Measurements from ENCODE around the gene ZNF689.
"Not testable (repeated sequence)": the region's sequence is repeated elsewhere in the genome, so short reads cannot be mapped to it uniquely, and the experiment has no call there.

The ZNF689 gene

GRCh38 chr16:30641378-30641982 lies 31.3 kb upstream of the ZNF689 start:
- Histone ChIP-seq H3K14ac (ENCODE audit: low read length) (no peak overlapping the region), H3K9ac (ENCODE audit: low read depth, low read length, poor library complexity) (no peak overlapping the region), H3K27me3 (ENCODE audit: control insufficient read depth in 3 of 3, insufficient read depth in 3 of 3, low read depth in 1 of 3, low read length in 3 of 3) (no peaks in the 10 kb centered on the region), H3K36me3 (replicated peaks in 1 of 2; ENCODE audit: control insufficient read depth in 2 of 2, insufficient read depth in 2 of 2, low read length in 2 of 2) (no peaks in the 10 kb centered on the region), H3K4me3 (ENCODE audit: low read length in 2 of 2) (no peak overlapping the region), H2BK12ac (ENCODE audit: low read length) (no peak overlapping the region), H3K23ac (ENCODE audit: low read depth, low read length, poor library complexity) (no peak overlapping the region), H4K91ac (ENCODE audit: low read depth, low read length, poor library complexity) (no peak overlapping the region), H3K4me1 (ENCODE audit: control insufficient read depth in 2 of 2, insufficient read depth in 1 of 2, low read depth in 1 of 2, low read length in 2 of 2) (no peaks in the 10 kb centered on the region), H3K79me1 (ENCODE audit: low read depth, low read length) (no peaks in the 10 kb centered on the region), H2BK120ac (ENCODE audit: low read depth, low read length) (no peak overlapping the region), H2AFZ (ENCODE audit: low read length) (no peak overlapping the region), H2AK5ac (ENCODE audit: low read depth, low read length) (no peak overlapping the region), H2BK5ac (ENCODE audit: low read length) (no peak overlapping the region), H3K4ac (ENCODE audit: low read length) (no peak overlapping the region), H3K9me3 (replicated peaks in 1 of 2; ENCODE audit: control insufficient read depth in 2 of 2, insufficient read depth in 1 of 2, low read depth in 1 of 2, low read length in 2 of 2) (no peaks in the 10 kb centered on the region), H2BK15ac (ENCODE audit: low read length) (no peak overlapping the region), H3K27ac (replicated peaks; ENCODE audit: low read length) (no peak overlapping the region), H4K8ac (ENCODE audit: low read depth, low read length) (no peak overlapping the region), H3K4me2 (ENCODE audit: insufficient read depth, low read length, poor library complexity, severe bottlenecking) (no peak overlapping the region), H3K18ac (ENCODE audit: low read length) (no peak overlapping the region)
- DNase-seq (ENCODE audit: low spot score): no peak
- WGBS, 2 donors (ENCODE audit: extremely low coverage in 2 of 2, insufficient read length in 2 of 2, insufficient replicate concordance in 1 of 2): no CpG with 5 or more reads among the region's 3 CpGs

DNA sequence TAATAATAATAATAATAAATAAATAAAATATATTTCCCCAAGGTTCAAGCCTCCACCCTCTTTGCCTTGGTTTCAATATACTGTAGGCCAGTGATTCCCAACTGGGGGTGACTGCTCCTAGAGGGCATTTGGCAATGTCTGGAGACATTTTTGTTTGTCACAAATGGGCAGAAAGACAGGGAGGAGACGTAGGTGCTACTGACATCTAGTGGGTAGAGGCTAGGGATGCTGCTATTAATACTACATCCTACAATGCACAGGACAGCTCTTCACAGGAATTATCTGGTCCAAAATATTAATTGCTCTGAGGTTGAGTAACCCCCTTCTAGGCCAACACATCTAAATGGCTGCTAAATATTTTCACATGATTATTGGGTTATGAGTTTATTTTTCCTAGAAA lies 27.8 kb upstream of the ZNF689 start:
- H2BK5ac ChIP-seq (ENCODE audit: low read length): no peak overlapping the region
- H2BK120ac ChIP-seq (ENCODE audit: low read depth, low read length): no peak overlapping the region
- peaks cover 6% of the 10 kb centered on the region for H3K79me1 ChIP-seq (ENCODE audit: low read depth, low read length)
- no peak overlapping the region for H3K9ac ChIP-seq (ENCODE audit: low read depth, low read length, poor library complexity)
- no peak overlapping the region for H3K4me3 ChIP-seq (ENCODE audit: low read length in 2 of 2)
- no peak overlapping the region for H3K27ac ChIP-seq (replicated peaks; ENCODE audit: low read length)
- no peak overlapping the region for H3K4me2 ChIP-seq (ENCODE audit: insufficient read depth, low read length, poor library complexity, severe bottlenecking)
- no peak overlapping the region for H3K18ac ChIP-seq (ENCODE audit: low read length)
- no peak overlapping the region for H4K91ac ChIP-seq (ENCODE audit: low read depth, low read length, poor library complexity)
- no peak overlapping the region for H3K14ac ChIP-seq (ENCODE audit: low read length)
- no peak overlapping the region for H2AK5ac ChIP-seq (ENCODE audit: low read depth, low read length)
- H2BK15ac ChIP-seq (ENCODE audit: low read length): no peak overlapping the region
- H3K9me3 ChIP-seq (replicated peaks in 1 of 2; ENCODE audit: control insufficient read depth in 2 of 2, insufficient read depth in 1 of 2, low read depth in 1 of 2, low read length in 2 of 2): no peaks in the 10 kb centered on the region
- no peak overlapping the region for H3K23ac ChIP-seq (ENCODE audit: low read depth, low read length, poor library complexity)
- H4K8ac ChIP-seq (ENCODE audit: low read depth, low read length): no peak overlapping the region
- WGBS, 2 donors (ENCODE audit: extremely low coverage in 2 of 2, insufficient read length in 2 of 2, insufficient replicate concordance in 1 of 2): no CpG with 5 or more reads among the region's 1 CpG
- no peak for DNase-seq (ENCODE audit: low spot score)
- no peak overlapping the region for H2BK12ac ChIP-seq (ENCODE audit: low read length)
- H2AFZ ChIP-seq (ENCODE audit: low read length): no peak overlapping the region
- no peaks in the 10 kb centered on the region for H3K27me3 ChIP-seq (ENCODE audit: control insufficient read depth in 3 of 3, insufficient read depth in 3 of 3, low read depth in 1 of 3, low read length in 3 of 3)
- H3K4ac ChIP-seq (ENCODE audit: low read length): no peak overlapping the region
- H3K36me3 ChIP-seq (replicated peaks in 1 of 2; ENCODE audit: control insufficient read depth in 2 of 2, insufficient read depth in 2 of 2, low read length in 2 of 2): no peaks in the 10 kb centered on the region
- no peaks in the 10 kb centered on the region for H3K4me1 ChIP-seq (ENCODE audit: control insufficient read depth in 2 of 2, insufficient read depth in 1 of 2, low read depth in 1 of 2, low read length in 2 of 2)

DNA sequence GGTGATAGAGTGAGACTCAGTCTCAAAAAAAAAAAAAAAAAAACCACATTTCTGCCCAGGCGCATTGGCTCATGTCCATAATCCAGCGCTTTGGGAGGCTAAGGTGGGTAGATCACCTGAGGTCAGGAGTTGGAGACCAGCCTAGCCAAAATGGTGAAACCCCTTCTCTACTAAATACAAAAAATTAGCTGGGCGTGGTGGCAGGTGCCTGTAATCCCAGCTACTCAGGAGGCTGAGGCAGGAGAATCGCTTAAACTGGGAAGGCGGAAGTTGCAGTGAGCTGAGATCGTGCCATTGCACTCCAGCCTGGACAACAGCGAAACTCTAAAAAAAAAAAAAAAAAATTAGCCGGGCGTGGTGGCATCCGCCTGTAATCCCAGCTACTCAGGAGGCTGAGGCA lies 26.9 kb upstream of the ZNF689 start:
- WGBS, 2 donors (ENCODE audit: extremely low coverage in 2 of 2, insufficient read length in 2 of 2, insufficient replicate concordance in 1 of 2): no CpG with 5 or more reads among the region's 10 CpGs
- H3K36me3 ChIP-seq (replicated peaks in 1 of 2; ENCODE audit: control insufficient read depth in 2 of 2, insufficient read depth in 2 of 2, low read length in 2 of 2); H3K4me1 ChIP-seq (ENCODE audit: control insufficient read depth in 2 of 2, insufficient read depth in 1 of 2, low read depth in 1 of 2, low read length in 2 of 2); H3K18ac ChIP-seq (ENCODE audit: low read length); H2AK5ac ChIP-seq (ENCODE audit: low read depth, low read length); H3K4ac ChIP-seq (ENCODE audit: low read length); H2AFZ ChIP-seq (ENCODE audit: low read length); H4K91ac ChIP-seq (ENCODE audit: low read depth, low read length, poor library complexity); H3K27ac ChIP-seq (replicated peaks; ENCODE audit: low read length); H2BK120ac ChIP-seq (ENCODE audit: low read depth, low read length); H3K9ac ChIP-seq (ENCODE audit: low read depth, low read length, poor library complexity); H3K79me1 ChIP-seq (ENCODE audit: low read depth, low read length); DNase-seq (ENCODE audit: low spot score); H2BK15ac ChIP-seq (ENCODE audit: low read length); H3K4me2 ChIP-seq (ENCODE audit: insufficient read depth, low read length, poor library complexity, severe bottlenecking); H3K14ac ChIP-seq (ENCODE audit: low read length); H2BK12ac ChIP-seq (ENCODE audit: low read length); H3K4me3 ChIP-seq (ENCODE audit: low read length in 2 of 2); H4K8ac ChIP-seq (ENCODE audit: low read depth, low read length); H3K9me3 ChIP-seq (replicated peaks in 1 of 2; ENCODE audit: control insufficient read depth in 2 of 2, insufficient read depth in 1 of 2, low read depth in 1 of 2, low read length in 2 of 2); H3K27me3 ChIP-seq (ENCODE audit: control insufficient read depth in 3 of 3, insufficient read depth in 3 of 3, low read depth in 1 of 3, low read length in 3 of 3); H2BK5ac ChIP-seq (ENCODE audit: low read length); H3K23ac ChIP-seq (ENCODE audit: low read depth, low read length, poor library complexity): not testable (repeated sequence)

DNA sequence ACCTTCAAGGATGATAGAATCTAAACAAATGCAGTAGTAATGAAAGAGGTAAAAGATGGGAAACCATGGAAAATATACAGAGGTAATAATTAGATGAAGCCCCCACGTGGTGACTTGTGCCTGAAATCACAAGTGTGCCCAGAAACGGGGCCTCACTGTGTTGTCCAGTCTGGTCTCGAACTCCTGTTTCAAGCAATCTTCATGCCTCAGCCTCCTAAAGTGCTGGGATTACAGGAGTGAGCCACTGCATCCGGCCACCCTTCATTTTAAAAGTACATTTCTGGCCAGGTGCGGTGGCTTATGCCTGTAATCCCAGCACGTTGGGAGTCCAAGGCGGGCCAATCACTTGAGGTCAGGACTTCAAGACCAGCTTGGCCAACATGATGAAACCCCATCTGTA lies 26.4 kb upstream of the ZNF689 start:
- no peak overlapping the region for H2AK5ac ChIP-seq (ENCODE audit: low read depth, low read length)
- H3K23ac ChIP-seq (ENCODE audit: low read depth, low read length, poor library complexity): no peak overlapping the region
- H3K36me3 ChIP-seq (replicated peaks in 1 of 2; ENCODE audit: control insufficient read depth in 2 of 2, insufficient read depth in 2 of 2, low read length in 2 of 2): no peaks in the 10 kb centered on the region
- H2BK12ac ChIP-seq (ENCODE audit: low read length): no peak overlapping the region
- no peak overlapping the region for H3K14ac ChIP-seq (ENCODE audit: low read length)
- no peak overlapping the region for H3K9ac ChIP-seq (ENCODE audit: low read depth, low read length, poor library complexity)
- H3K9me3 ChIP-seq (replicated peaks in 1 of 2; ENCODE audit: control insufficient read depth in 2 of 2, insufficient read depth in 1 of 2, low read depth in 1 of 2, low read length in 2 of 2): no peaks in the 10 kb centered on the region
- no peak overlapping the region for H2BK120ac ChIP-seq (ENCODE audit: low read depth, low read length)
- no peak overlapping the region for H3K4ac ChIP-seq (ENCODE audit: low read length)
- no peak for DNase-seq (ENCODE audit: low spot score)
- H2AFZ ChIP-seq (ENCODE audit: low read length): no peak overlapping the region
- no peak overlapping the region for H4K91ac ChIP-seq (ENCODE audit: low read depth, low read length, poor library complexity)
- H3K27me3 ChIP-seq (ENCODE audit: control insufficient read depth in 3 of 3, insufficient read depth in 3 of 3, low read depth in 1 of 3, low read length in 3 of 3): no peaks in the 10 kb centered on the region
- H2BK5ac ChIP-seq (ENCODE audit: low read length): no peak overlapping the region
- no peak overlapping the region for H4K8ac ChIP-seq (ENCODE audit: low read depth, low read length)
- H3K27ac ChIP-seq (replicated peaks; ENCODE audit: low read length): no peak overlapping the region
- no peak overlapping the region for H2BK15ac ChIP-seq (ENCODE audit: low read length)
- H3K18ac ChIP-seq (ENCODE audit: low read length): no peak overlapping the region
- peaks cover 6% of the 10 kb centered on the region for H3K79me1 ChIP-seq (ENCODE audit: low read depth, low read length)
- WGBS, 2 donors (ENCODE audit: extremely low coverage in 2 of 2, insufficient read length in 2 of 2, insufficient replicate concordance in 1 of 2): no CpG with 5 or more reads among the region's 7 CpGs
- H3K4me1 ChIP-seq (ENCODE audit: control insufficient read depth in 2 of 2, insufficient read depth in 1 of 2, low read depth in 1 of 2, low read length in 2 of 2): no peaks in the 10 kb centered on the region
- no peak overlapping the region for H3K4me2 ChIP-seq (ENCODE audit: insufficient read depth, low read length, poor library complexity, severe bottlenecking)
- no peak overlapping the region for H3K4me3 ChIP-seq (ENCODE audit: low read length in 2 of 2)

All from neuronal stem cell (in vitro differentiated cells).